Stimulated activated CD4-positive, alpha-beta T cell treated with anti-CD3 and anti-CD28 coated beads, Interleukin-15, amount 100 ng/mL, for 48 hours (primary cell): Measurements from ENCODE around the gene RNF112.
"Not testable (repeated sequence)": the region's sequence is repeated elsewhere in the genome, so short reads cannot be mapped to it uniquely, and the experiment has no call there.

Experiments
- DNase-seq, 2 donors: peaks; one replicate each; pipeline ENCODE4 v3.0.0-alpha.2; 2020; ENCODE audit warnings: low read depth in 2 of 2

The RNF112 gene

DNA sequence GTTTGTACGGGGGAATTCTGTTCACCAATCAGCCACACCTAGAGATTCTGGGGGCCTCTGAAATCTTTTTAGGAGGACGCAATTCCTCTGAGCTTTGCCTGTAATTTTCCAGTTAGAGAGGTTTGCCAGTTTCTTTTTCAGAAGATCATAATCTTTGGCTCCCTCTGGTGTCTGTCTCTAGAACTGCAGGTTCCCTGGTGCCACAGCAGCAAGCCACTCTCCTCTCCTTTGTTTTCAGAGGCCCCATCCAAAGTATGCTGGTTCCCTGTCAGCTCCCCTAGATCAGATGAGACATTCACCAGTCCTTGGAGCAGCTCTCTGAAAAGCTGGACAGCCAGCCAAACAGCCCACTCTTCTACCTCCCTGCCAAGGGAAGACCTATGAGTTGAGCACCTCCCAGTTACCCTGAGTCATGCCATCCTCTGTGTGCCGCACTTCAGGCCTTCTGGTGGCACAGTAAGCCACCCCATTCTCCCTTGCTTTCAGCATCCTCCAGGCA is 36.1 kb downstream of the RNF112 start:
- peak in 1 of 2 donors; percentile 45 for DNase-seq

DNA sequence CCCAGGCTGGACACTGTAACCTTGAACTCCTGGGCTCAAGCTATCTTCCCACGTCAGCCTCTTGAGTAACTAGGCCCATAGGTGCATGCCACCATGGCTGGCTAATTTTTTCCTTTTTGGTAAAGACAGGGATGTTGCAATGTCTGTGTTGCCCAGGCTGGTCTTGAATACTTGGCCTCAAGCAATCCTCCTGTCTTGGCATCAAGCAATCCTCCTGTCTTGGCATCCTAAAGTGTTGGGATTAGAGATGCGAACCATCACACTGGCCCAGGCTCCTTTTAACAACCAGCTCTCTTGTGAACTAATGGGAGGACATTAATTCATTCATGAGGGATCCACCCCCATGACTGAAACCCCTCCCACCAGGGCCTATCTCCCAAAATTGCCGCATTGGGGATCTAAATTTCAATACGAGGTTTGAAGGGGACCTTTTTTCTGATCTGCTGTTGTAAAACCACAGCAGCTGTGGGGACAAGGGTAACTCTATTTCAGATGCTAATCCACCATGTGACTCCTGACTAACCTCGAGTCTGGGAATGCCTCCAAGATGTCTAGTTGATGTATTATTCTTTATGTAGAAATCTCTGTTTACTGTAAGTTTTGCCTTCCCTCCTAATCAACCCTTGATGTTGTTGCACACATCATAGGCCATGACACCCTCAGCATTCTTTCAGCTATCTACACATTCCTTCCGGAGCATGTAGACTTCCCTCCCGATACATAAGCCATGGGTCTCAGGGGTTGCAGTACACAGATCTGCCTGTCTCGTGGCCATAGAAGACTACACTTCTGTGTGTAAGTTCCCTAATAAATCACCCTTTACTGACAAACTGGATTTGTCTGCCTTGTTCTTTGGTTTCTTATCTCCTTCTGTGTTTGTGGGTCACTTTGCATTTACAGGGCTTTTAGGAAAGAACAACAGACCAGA is 37.6 kb downstream of the RNF112 start:
- DNase-seq: no peak

DNA sequence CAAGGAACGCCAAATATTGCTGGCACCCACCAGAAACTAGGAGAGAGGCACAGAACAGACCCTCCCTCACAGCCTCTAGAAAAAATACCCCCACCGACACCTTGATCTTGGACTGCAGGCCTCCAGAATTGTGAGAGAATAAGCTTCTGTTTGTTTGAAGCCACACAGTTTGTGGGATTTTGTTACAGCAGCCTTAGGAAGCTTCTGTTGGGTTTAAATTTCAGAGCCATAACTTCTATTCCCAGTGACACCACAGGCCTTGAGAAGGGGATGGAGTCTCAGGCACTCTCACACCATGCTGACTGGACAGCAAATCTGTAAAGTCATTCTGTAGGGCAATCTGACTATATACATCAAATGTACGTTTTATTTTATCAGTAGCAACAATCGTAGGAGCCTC is 38.6 kb downstream of the RNF112 start:
- DNase-seq: no peak

GRCh38 chr17:19453296-19453695 is 42.3 kb downstream of the RNF112 start:
- no peak for DNase-seq

DNA sequence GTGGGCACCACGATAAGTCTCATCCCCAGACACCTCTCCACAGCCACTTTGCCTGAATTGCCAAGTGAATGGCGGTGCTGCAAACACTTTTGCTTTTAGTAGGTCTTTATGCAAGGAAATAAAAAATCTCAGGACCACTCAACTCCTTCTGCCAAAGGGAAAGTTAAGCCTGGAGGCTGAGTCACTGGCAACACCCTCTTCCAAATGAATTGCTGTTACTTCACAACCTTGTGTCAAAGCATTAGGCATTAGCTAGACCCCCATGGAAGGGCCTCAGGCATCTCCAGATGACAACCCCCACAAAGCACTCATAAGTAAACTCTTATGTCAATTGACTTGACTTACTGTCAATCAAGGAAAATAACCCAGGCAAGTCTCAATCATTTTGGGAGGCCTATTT is 43.0 kb downstream of the RNF112 start:
- no peak for DNase-seq

- no peak for DNase-seq
Measured at GRCh38 chr17:19456016-19456927, 45.2 kb downstream of the RNF112 start.

DNA sequence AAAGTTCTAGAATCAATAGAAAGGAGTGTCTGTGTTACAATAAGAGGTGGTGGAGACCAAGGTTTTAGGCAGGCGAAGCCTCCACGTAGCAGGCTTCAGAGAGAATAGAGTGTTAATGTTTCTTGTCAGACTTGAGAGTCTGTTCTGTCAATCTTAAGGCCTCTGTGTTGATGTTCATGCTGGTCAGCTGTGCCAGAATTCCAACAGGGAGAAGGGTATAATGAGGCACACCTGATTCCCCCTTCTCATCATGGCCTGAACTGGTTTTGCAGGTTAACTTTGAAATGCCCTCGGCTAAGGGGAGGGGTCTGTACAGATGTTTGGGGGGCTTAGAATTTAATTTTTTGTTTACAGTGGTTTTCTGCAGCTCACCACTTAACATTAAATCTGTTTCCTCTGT is 46.0 kb downstream of the RNF112 start:
- DNase-seq: no peak

GRCh38 chr17:19457830-19458271 is 46.8 kb downstream of the RNF112 start:
- no peak for DNase-seq

DNA sequence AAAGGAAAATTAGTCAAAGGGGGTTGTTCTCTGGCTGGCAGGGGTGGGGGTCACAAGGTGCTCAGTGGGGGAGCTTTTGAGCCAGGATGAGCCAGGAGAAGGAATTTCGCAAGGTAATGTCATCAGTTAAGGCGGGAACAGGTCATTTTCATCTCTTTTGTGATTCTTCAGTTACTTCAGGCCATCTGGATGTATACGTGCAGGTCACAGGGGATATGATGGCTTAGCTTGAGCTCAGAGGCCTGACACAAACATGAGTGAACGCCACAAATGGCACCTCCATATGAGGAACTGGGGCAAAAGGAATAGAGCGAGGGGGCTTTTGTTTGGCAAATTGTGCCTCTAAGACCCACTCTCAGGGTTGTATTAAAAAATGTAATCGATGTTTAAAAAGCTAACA is 47.4 kb downstream of the RNF112 start:
- DNase-seq: not testable (repeated sequence)

DNA sequence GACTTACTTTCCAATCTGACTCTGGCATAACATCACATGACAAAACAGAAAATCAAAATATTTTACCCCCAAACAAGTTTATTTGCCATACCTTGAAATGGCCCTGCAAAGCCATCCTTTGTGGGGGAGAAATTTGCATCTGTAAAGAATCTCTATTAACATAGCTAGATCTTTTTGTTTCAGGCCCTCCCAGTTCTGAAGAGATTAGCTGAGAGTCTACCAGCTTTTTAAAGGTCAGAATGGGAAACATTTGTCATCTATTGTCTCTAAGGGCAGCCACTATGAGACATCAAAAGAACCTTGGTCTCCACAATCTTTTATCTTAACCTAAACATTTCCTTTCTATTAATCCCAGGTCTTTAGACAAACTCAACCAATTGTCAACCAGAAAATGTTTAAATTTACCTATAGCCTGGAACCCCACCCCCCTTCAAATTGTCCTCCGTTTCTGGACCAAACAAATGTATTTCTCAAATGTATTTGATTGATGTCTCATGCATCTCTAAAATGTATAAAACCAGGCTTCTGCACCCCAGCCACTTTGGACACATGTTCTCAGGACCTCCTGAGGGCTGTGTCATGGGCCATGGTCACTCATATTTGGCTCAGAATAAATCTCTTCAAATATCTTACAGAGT is 48.1 kb downstream of the RNF112 start:
- not testable (repeated sequence) for DNase-seq

GRCh38 chr17:19460700-19461099 is 49.7 kb downstream of the RNF112 start:
- DNase-seq: no peak

- no peak for DNase-seq
Measured at GRCh38 chr17:19461116-19461515, 50.1 kb downstream of the RNF112 start.

DNA sequence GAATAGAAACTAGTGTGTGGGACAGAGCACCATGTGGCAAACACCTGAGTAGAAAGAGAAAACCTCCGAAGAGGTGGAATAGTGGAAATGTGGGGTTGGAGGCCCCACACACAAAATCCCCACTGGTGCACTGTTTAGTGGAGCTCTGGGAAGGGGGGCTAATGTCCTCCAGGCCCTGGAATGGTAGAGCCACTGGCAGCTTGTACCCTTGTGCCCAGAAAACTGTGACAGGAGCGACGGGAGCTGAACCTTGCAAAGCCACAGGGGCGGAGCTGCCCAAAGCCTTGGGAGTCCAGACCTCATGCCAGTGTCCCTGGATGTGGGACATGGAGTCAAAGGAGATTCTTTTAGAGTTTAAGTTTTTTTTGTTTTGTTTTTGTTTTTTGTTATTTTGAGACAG is 50.6 kb downstream of the RNF112 start:
- DNase-seq: no peak

GRCh38 chr17:19462456-19463035 is 51.5 kb downstream of the RNF112 start:
- DNase-seq: not testable (repeated sequence)

- no peak for DNase-seq
Measured at GRCh38 chr17:19464031-19465026, 53.3 kb downstream of the RNF112 start.
